ENCODE results near the gene RNF19B.

GRCh38 chr1:32985226-32985625 is 20.6 kb upstream of the RNF19B start:
- no peak for TF ChIP-seq TCF7L2 (IDR thresholded peaks at IDR 0.05; ENCODE audit: borderline replicate concordance, extremely low read depth, insufficient read depth, insufficient read length)
- TF ChIP-seq, protein P1, sequence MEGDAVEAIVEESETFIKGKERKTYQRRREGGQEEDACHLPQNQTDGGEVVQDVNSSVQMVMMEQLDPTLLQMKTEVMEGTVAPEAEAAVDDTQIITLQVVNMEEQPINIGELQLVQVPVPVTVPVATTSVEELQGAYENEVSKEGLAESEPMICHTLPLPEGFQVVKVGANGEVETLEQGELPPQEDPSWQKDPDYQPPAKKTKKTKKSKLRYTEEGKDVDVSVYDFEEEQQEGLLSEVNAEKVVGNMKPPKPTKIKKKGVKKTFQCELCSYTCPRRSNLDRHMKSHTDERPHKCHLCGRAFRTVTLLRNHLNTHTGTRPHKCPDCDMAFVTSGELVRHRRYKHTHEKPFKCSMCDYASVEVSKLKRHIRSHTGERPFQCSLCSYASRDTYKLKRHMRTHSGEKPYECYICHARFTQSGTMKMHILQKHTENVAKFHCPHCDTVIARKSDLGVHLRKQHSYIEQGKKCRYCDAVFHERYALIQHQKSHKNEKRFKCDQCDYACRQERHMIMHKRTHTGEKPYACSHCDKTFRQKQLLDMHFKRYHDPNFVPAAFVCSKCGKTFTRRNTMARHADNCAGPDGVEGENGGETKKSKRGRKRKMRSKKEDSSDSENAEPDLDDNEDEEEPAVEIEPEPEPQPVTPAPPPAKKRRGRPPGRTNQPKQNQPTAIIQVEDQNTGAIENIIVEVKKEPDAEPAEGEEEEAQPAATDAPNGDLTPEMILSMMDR (IDR thresholded peaks at IDR 0.05 in 2 of 3, conservative IDR thresholded peaks at IDR 0.05 in 1 of 3; ENCODE audit: borderline replicate concordance in 1 of 3, insufficient read depth in 1 of 3, low read depth in 2 of 3, low read length in 2 of 3) = no peak

All from HCT116 (cell line).